ENCODE measurements around the gene RRP1B.
"Not testable (repeated sequence)": the region's sequence is repeated elsewhere in the genome, so short reads cannot be mapped to it uniquely, and the experiment has no call there.

RRP1B gene

GRCh38 chr21:43691801-43692200 lies 32.4 kb downstream of the RRP1B start:
- no peak for DNase-seq (ENCODE audit: low read depth)
- H3K4me3 ChIP-seq (ENCODE audit: low read depth, low read length): no peak overlapping the region
- no peak for TF ChIP-seq CTCF (conservative IDR thresholded peaks at IDR 0.05; ENCODE audit: low read depth, low read length)

GRCh38 chr21:43692949-43693348 lies 33.6 kb downstream of the RRP1B start:
- no peak overlapping the region for H3K4me3 ChIP-seq (ENCODE audit: low read depth, low read length)
- DNase-seq (ENCODE audit: low read depth): no peak
- TF ChIP-seq CTCF (conservative IDR thresholded peaks at IDR 0.05; ENCODE audit: low read depth, low read length): no peak

GRCh38 chr21:43693981-43694380 lies 34.6 kb downstream of the RRP1B start:
- H3K4me3 ChIP-seq (ENCODE audit: low read depth, low read length): no peak overlapping the region
- no peak for DNase-seq (ENCODE audit: low read depth)
- no peak for TF ChIP-seq CTCF (conservative IDR thresholded peaks at IDR 0.05; ENCODE audit: low read depth, low read length)

- no peak for DNase-seq (ENCODE audit: low read depth)
- H3K4me3 ChIP-seq (ENCODE audit: low read depth, low read length): no peak overlapping the region
- TF ChIP-seq CTCF (conservative IDR thresholded peaks at IDR 0.05; ENCODE audit: low read depth, low read length): no peak
Measured at GRCh38 chr21:43694437-43695079, 35.2 kb downstream of the RRP1B start.

GRCh38 chr21:43696214-43696613 lies 36.9 kb downstream of the RRP1B start:
- DNase-seq (ENCODE audit: low read depth): no peak
- TF ChIP-seq CTCF (conservative IDR thresholded peaks at IDR 0.05; ENCODE audit: low read depth, low read length): no peak
- H3K4me3 ChIP-seq (ENCODE audit: low read depth, low read length): no peak overlapping the region

GRCh38 chr21:43697758-43698643 lies 38.6 kb downstream of the RRP1B start:
- TF ChIP-seq CTCF (conservative IDR thresholded peaks at IDR 0.05; ENCODE audit: low read depth, low read length): no peak
- no peak overlapping the region for H3K4me3 ChIP-seq (ENCODE audit: low read depth, low read length)
- DNase-seq (ENCODE audit: low read depth): peak; percentile 74

- not testable (repeated sequence) for DNase-seq (ENCODE audit: low read depth)
Measured at GRCh38 chr21:43699492-43699777, 40.1 kb downstream of the RRP1B start.

More at GRCh38 chr21:43699492-43699777, 40.1 kb downstream of the RRP1B start:
- H3K4me3 ChIP-seq (ENCODE audit: low read depth, low read length): not testable (repeated sequence)

Data from choroid plexus epithelial cell (primary cell).